ENCODE data around the gene RNF4.

DNA sequence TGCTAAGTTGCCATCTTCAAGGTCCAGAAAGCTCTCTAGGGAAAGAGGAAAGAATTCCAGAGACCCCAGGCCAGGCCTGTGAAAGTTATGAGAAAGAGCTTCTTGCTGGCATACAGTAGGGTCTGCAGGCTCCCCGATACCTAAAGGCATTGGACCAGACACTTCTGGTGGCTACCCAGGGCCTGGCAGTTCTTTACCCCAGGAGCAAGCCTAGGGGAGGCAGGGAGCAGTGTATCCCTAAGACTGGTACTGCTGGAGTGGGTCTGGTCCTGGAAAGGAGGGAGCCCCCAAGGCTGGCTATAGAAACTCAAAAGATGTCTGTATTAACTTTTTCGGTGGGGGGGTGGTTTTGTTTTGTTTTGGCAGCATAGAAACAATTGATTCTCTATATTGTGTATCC, 47.7 kb downstream of the RNF4 start:
- TF ChIP-seq, protein P1, sequence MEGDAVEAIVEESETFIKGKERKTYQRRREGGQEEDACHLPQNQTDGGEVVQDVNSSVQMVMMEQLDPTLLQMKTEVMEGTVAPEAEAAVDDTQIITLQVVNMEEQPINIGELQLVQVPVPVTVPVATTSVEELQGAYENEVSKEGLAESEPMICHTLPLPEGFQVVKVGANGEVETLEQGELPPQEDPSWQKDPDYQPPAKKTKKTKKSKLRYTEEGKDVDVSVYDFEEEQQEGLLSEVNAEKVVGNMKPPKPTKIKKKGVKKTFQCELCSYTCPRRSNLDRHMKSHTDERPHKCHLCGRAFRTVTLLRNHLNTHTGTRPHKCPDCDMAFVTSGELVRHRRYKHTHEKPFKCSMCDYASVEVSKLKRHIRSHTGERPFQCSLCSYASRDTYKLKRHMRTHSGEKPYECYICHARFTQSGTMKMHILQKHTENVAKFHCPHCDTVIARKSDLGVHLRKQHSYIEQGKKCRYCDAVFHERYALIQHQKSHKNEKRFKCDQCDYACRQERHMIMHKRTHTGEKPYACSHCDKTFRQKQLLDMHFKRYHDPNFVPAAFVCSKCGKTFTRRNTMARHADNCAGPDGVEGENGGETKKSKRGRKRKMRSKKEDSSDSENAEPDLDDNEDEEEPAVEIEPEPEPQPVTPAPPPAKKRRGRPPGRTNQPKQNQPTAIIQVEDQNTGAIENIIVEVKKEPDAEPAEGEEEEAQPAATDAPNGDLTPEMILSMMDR (IDR thresholded peaks at IDR 0.05) = no peak
- no peak for TF ChIP-seq POLR2A (IDR thresholded peaks at IDR 0.05)
